Osteoblast (primary cell): ENCODE data around the gene TRIO. TPM values are rescaled to one million over a fixed set of nuclear protein-coding genes. Genes with fewer than 3 reads are reported as not detected.
A peak's percentile ranks its signal among the peaks of the same experiment; 100 is the strongest.

Experiments used
- DNase-seq: peaks from one replicate; pipeline ENCODE4 v3.0.0; 2011; ENCODE audit warnings: low spot score, mixed read lengths; ENCODE audit not compliant: insufficient read length; ENCODE audit errors: missing footprints
- H2AFZ ChIP-seq: 2 replicates; pipeline ENCODE4 v1.6.0; 2011; ENCODE audit warnings: mild to moderate bottlenecking, low read length
- H3K27ac ChIP-seq: 2 replicates; pipeline ENCODE4 v1.5.1; 2011; ENCODE audit warnings: mild to moderate bottlenecking, low read depth, low read length, moderate library complexity
- H3K27me3 ChIP-seq: 2 replicates; pipeline ENCODE4 v1.6.0; 2012; ENCODE audit warnings: mild to moderate bottlenecking, control low read depth, inconsistent platforms, low read length, moderate library complexity; ENCODE audit not compliant: insufficient read depth
- H3K36me3 ChIP-seq: 2 replicates; pipeline ENCODE4 v1.5.1; 2011; ENCODE audit warnings: mild to moderate bottlenecking, low read length, control low read depth, moderate library complexity; ENCODE audit not compliant: insufficient read depth
- H3K4me1 ChIP-seq: 2 replicates; pipeline ENCODE4 v1.5.1; 2011; ENCODE audit warnings: mild to moderate bottlenecking, low read length, control low read depth, moderate library complexity; ENCODE audit not compliant: insufficient read depth
- H3K4me2 ChIP-seq: 2 replicates; pipeline ENCODE4 v1.6.0; 2011; ENCODE audit warnings: mild to moderate bottlenecking, low read length; ENCODE audit not compliant: insufficient read depth
- H3K4me3 ChIP-seq: fragments of 200-600 bp; sonication (generic); 3 replicates; pipeline ENCODE4 v1.5.1; 2012; ENCODE audit warnings: mild to moderate bottlenecking, low read length, inconsistent platforms; ENCODE audit not compliant: insufficient read depth
- H3K79me2 ChIP-seq: 2 replicates; pipeline ENCODE4 v1.6.0; 2012; ENCODE audit warnings: mild to moderate bottlenecking, low read length, control low read depth, inconsistent platforms; ENCODE audit not compliant: insufficient read depth
- H3K9me3 ChIP-seq: 2 replicates; pipeline ENCODE4 v1.5.1; 2011; ENCODE audit warnings: low read depth, low read length, control low read depth
- H4K20me1 ChIP-seq: 2 replicates; pipeline ENCODE4 v1.6.0; 2012; ENCODE audit warnings: mild to moderate bottlenecking, low read length, control low read depth; ENCODE audit not compliant: insufficient read depth
- CTCF ChIP-seq: IDR thresholded peaks from 2 replicates; pipeline ENCODE4 v1.5.1; 2011; ENCODE audit warnings: mild to moderate bottlenecking, low read depth, low read length, moderate library complexity; ENCODE audit errors: extremely low read depth
- total RNA-seq: library from RNA; depleted of rRNA; stranded (reverse); fragments of >200 nt; gene quantifications from 2 replicates; pipeline ENCODE4 v1.2.3, GENCODE V29; 2012

Gene TRIO
- total RNA-seq, 1 donor: 274 TPM

GRCh38 chr5:14458414-14458813 lies 315.3 kb downstream of the TRIO start:
- Histone ChIP-seq H3K4me1 (peaks cover 6% of the 10 kb centered on the region), H3K27ac (no peak overlapping the region), H3K4me3 (no peak overlapping the region), H2AFZ (no peak overlapping the region), H3K79me2 (peaks cover 89% of the 10 kb centered on the region), H3K36me3 (peaks cover 68% of the 10 kb centered on the region), H3K27me3 (no peaks in the 10 kb centered on the region), H4K20me1 (peaks cover 40% of the 10 kb centered on the region), H3K9me3 (no peaks in the 10 kb centered on the region), H3K4me2 (no peak overlapping the region)
- TF ChIP-seq CTCF: no peak
- DNase-seq: no peak

- no peak overlapping the region for H2AFZ ChIP-seq
- no peaks in the 10 kb centered on the region for H3K9me3 ChIP-seq
- TF ChIP-seq CTCF: no peak
- H3K27ac ChIP-seq: no peak overlapping the region
- H3K27me3 ChIP-seq: no peaks in the 10 kb centered on the region
- DNase-seq: no peak
- no peak overlapping the region for H3K4me3 ChIP-seq
- peaks cover 52% of the 10 kb centered on the region for H4K20me1 ChIP-seq
- H3K4me2 ChIP-seq: no peak overlapping the region
- peaks cover 86% of the 10 kb centered on the region for H3K79me2 ChIP-seq
- H3K36me3 ChIP-seq: peaks cover 80% of the 10 kb centered on the region
- H3K4me1 ChIP-seq: peaks cover 13% of the 10 kb centered on the region
Observed at GRCh38 chr5:14460844-14461398, 317.8 kb downstream of the TRIO start.

GRCh38 chr5:14462681-14463080 lies 319.5 kb downstream of the TRIO start:
- Histone ChIP-seq H3K79me2 (peaks cover 77% of the 10 kb centered on the region), H4K20me1 (peaks cover 40% of the 10 kb centered on the region), H3K36me3 (peaks cover 95% of the 10 kb centered on the region), H3K4me2 (no peak overlapping the region), H3K4me1 (peaks cover 13% of the 10 kb centered on the region), H3K27me3 (no peaks in the 10 kb centered on the region), H3K4me3 (no peak overlapping the region), H3K9me3 (no peaks in the 10 kb centered on the region), H3K27ac (peak overlapping the region; percentile 84), H2AFZ (no peak overlapping the region)
- no peak for DNase-seq
- TF ChIP-seq CTCF: no peak

GRCh38 chr5:14463629-14464028 lies 320.5 kb downstream of the TRIO start:
- H3K4me1 ChIP-seq: peaks cover 13% of the 10 kb centered on the region
- no peaks in the 10 kb centered on the region for H3K9me3 ChIP-seq
- peak; percentile 93 for DNase-seq
- peaks cover 96% of the 10 kb centered on the region for H3K36me3 ChIP-seq
- no peaks in the 10 kb centered on the region for H3K27me3 ChIP-seq
- no peak overlapping the region for H2AFZ ChIP-seq
- peaks cover 74% of the 10 kb centered on the region for H3K79me2 ChIP-seq
- H3K4me2 ChIP-seq: no peak overlapping the region
- H4K20me1 ChIP-seq: peaks cover 34% of the 10 kb centered on the region
- H3K4me3 ChIP-seq: no peak overlapping the region
- H3K27ac ChIP-seq: peak overlapping the region; percentile 84
- no peak for TF ChIP-seq CTCF
